K562 treated with DMSO at 1 percent for 48 hours (cell line): ENCODE measurements around the gene TM9SF1. TPM values are rescaled to one million over a fixed set of nuclear protein-coding genes. Genes with fewer than 3 reads are reported as not detected.

Source experiments
- total RNA-seq: library from RNA; unstranded; fragments of 300-600 nt; gene quantifications from 2 replicates; pipeline ENCODE4 v1.2.3, GENCODE V29; 2022; ENCODE audit warnings: low replicate concordance; ENCODE audit errors: extremely low read depth

Gene TM9SF1
- total RNA-seq, 1 experiment from 2014 or later = not detected

Other genes with a start within 250 kb of the TM9SF1 start
- not detected in 2 replicates for gene DHRS4, start 241.7 kb downstream of the TM9SF1 start, total RNA-seq
- not detected in 2 replicates for gene DHRS4L2, start 206.5 kb downstream of the TM9SF1 start, total RNA-seq
- not detected in 2 replicates for gene CARMIL3, start 143.4 kb downstream of the TM9SF1 start, total RNA-seq
- gene CPNE6, start 123.9 kb downstream of the TM9SF1 start, total RNA-seq = not detected in 2 replicates
- gene PCK2, start 101.1 kb downstream of the TM9SF1 start, total RNA-seq = not detected in 2 replicates
- not detected in 2 replicates for gene DCAF11, start 80.7 kb downstream of the TM9SF1 start, total RNA-seq
- gene NRL, start 80.5 kb downstream of the TM9SF1 start, total RNA-seq = not detected in 2 replicates
- gene FITM1, start 64.8 kb downstream of the TM9SF1 start, total RNA-seq = not detected in 2 replicates
- not detected in 2 replicates for gene PSME1, start 59.2 kb downstream of the TM9SF1 start, total RNA-seq
- gene EMC9, start 53.9 kb downstream of the TM9SF1 start, total RNA-seq = not detected in 2 replicates
- not detected in 2 replicates for gene PSME2, start 48.8 kb downstream of the TM9SF1 start, total RNA-seq
- not detected in 2 replicates for gene RNF31, start 47.9 kb downstream of the TM9SF1 start, total RNA-seq
- not detected in 2 replicates for gene IRF9, start 34.2 kb downstream of the TM9SF1 start, total RNA-seq
- not detected in 2 replicates for gene REC8, start 23.4 kb downstream of the TM9SF1 start, total RNA-seq
- not detected in 2 replicates for gene IPO4, start 6.6 kb downstream of the TM9SF1 start, total RNA-seq
- gene TSSK4, start 10.3 kb upstream of the TM9SF1 start, total RNA-seq = not detected in 2 replicates
- not detected in 2 replicates for gene CHMP4A, start 18.0 kb upstream of the TM9SF1 start, total RNA-seq
- gene MDP1, start 20.6 kb upstream of the TM9SF1 start, total RNA-seq = not detected in 2 replicates
- gene NEDD8, start 36.9 kb upstream of the TM9SF1 start, total RNA-seq = not detected in 2 replicates
- not detected in 2 replicates for gene GMPR2, start 37.5 kb upstream of the TM9SF1 start, total RNA-seq
- gene TINF2, start 47.2 kb upstream of the TM9SF1 start, total RNA-seq = not detected in 2 replicates
- not detected in 2 replicates for gene TGM1, start 67.7 kb upstream of the TM9SF1 start, total RNA-seq
- gene RABGGTA, start 76.2 kb upstream of the TM9SF1 start, total RNA-seq = not detected in 2 replicates
- gene DHRS1, start 104.3 kb upstream of the TM9SF1 start, total RNA-seq = not detected in 2 replicates
- not detected in 2 replicates for gene NOP9, start 104.4 kb upstream of the TM9SF1 start, total RNA-seq
- gene CIDEB, start 112.5 kb upstream of the TM9SF1 start, total RNA-seq = not detected in 2 replicates
- gene LTB4R2, start 114.7 kb upstream of the TM9SF1 start, total RNA-seq = not detected in 2 replicates
- gene LTB4R, start 116.1 kb upstream of the TM9SF1 start, total RNA-seq = not detected in 2 replicates
- not detected in 2 replicates for gene ADCY4, start 139.6 kb upstream of the TM9SF1 start, total RNA-seq
- gene RIPK3, start 144.6 kb upstream of the TM9SF1 start, total RNA-seq = not detected in 2 replicates
- gene NFATC4, start 172.7 kb upstream of the TM9SF1 start, total RNA-seq = not detected in 2 replicates
- not detected in 2 replicates for gene NYNRIN, start 203.6 kb upstream of the TM9SF1 start, total RNA-seq
- gene CBLN3, start 234.2 kb upstream of the TM9SF1 start, total RNA-seq = not detected in 2 replicates
- 69.1 TPM in 1 of 2 replicates, not detected in the other for gene KHNYN, start 234.5 kb upstream of the TM9SF1 start, total RNA-seq
- not detected in 2 replicates for gene SDR39U1, start 247.3 kb upstream of the TM9SF1 start, total RNA-seq